Activated gamma-delta T cell treated with Interleukin-2 at 50 U/mL for 16 hours (primary cell): ENCODE measurements around the gene C19orf85.

Source experiments
- DNase-seq: peaks from one replicate; pipeline ENCODE4 v3.0.0-alpha.2; 2020

C19orf85 gene

GRCh38 chr19:55488986-55489710, 24.6 kb upstream of the C19orf85 start:
- no peak for DNase-seq

DNA sequence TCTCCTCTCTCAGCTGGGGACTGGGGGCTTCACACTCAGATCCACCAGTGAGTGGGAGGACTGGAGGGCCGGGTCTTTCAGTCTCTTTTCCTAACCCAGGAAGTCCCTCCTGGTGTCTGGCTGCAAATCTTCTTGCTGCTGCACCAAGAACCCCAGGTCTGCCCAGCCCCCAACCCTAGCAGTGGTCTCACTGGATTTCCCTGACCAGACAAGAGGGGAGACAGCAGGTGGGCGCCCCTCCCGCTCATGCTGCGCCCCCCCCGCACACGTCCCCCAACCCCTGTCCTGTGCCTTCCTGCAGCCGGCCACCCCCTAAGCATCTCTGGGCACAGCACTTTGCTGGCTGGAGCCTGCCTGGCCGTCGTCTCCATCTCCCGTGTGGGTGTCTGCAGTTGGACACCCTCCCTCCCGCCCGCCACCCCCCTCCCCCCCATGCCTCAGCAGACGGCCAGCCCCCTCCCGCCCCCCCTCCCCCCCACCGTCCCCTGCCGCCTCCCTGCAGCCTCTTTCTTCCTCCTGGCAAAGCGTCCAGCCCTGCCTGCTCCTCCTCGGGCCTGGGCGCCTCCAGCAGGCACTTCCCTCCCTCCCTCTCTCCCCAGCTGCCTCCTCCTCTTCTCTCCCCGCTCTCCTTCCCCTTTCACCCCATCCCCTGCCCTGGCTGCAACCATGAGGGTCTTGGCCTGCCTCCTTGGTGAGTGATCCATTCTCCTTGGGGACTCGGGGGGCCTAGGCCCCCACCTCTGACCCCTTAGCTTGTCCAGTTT, 23.6 kb upstream of the C19orf85 start, which contains the start of gene SSC5D:
SSC5D (plus strand) TSS at position 513 of the 764 bp plus-strand sequence; CDS start at position 667, 154 bp downstream.
- no peak for DNase-seq

GRCh38 chr19:55486971-55487923, 22.7 kb upstream of the C19orf85 start:
- DNase-seq, result no peak

DNA sequence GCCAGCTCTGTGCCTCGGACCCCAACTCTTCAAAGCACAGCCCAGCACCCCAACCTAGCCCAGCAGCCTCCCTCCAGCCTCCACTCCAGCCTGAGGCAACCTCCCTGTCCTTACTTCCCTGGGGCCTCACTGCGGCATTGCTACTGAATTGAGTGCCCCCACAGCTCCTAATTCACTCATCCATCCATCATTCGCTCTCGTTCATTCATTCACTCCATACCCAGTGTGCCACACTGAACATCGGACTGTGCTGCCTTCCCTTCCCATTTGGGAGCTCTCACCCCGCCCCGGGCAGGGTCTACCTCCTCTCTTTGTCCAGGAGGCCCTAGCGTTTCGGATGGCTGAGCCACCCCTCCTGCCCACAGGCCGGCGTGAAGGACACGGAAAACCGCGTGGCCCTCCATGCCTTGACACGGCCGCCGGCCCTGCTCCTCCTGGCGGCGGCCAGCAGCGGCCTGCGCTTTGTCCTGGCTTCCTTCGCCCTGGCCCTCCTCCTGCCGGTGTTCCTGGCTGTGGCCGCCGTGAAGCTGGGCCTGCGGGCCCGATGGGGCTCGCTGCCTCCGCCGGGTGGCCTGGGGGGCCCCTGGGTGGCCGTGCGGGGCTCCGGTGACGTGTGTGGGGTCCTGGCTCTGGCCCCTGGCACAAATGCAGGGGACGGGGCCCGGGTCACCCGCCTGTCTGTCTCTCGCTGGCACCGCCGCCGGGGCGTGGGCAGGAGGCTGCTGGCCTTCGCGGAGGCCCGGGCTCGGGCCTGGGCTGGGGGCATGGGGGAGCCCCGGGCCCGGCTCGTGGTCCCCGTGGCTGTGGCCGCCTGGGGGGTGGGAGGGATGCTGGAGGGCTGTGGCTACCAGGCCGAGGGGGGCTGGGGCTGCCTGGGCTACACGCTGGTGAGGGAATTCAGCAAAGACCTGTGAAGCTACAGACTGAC, 21.8 kb upstream of the C19orf85 start:
- DNase-seq, result no peak

DNA sequence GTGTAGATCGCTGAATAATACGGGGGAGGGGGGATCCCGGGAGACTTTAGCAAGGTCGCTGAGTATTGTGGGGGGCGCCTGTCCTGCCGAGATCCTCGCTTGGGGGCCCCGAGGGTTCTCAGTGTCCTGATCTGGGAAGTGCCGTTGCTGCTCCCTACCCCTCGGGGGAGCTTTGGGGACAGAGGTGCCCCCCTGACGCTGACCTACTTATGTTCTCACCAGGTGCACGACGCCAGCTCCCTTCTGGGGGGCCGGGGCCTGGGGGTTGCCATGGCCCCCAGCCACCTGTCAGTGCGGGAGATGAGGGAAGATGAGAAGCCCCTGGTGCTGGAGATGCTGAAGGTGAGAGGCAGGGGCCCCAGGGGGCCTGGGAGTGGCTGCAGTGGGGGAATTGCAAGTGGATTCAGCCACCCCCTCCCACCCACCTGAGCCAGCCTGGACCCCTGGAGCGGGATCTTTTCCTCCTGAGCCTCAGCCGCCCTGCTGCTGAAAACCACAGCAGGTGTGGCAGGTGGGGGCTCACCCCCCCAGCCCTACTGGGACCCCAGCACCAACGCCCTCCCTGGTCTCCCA, 21.0 kb upstream of the C19orf85 start:
- DNase-seq, result no peak

- peak; percentile 50 for DNase-seq
These were observed 20.3 kb upstream of the C19orf85 start, which contains the start of gene NAT14 for GRCh38 chr19:55484593-55485438. TSS of gene NAT14 (plus strand) at chr19:55485188. CDS start at chr19:55485709, 521 bp downstream.

GRCh38 chr19:55483706-55484592, 19.4 kb upstream of the C19orf85 start:
- DNase-seq, result no peak

GRCh38 chr19:55482967-55483705, 18.6 kb upstream of the C19orf85 start:
- no peak for DNase-seq

DNA sequence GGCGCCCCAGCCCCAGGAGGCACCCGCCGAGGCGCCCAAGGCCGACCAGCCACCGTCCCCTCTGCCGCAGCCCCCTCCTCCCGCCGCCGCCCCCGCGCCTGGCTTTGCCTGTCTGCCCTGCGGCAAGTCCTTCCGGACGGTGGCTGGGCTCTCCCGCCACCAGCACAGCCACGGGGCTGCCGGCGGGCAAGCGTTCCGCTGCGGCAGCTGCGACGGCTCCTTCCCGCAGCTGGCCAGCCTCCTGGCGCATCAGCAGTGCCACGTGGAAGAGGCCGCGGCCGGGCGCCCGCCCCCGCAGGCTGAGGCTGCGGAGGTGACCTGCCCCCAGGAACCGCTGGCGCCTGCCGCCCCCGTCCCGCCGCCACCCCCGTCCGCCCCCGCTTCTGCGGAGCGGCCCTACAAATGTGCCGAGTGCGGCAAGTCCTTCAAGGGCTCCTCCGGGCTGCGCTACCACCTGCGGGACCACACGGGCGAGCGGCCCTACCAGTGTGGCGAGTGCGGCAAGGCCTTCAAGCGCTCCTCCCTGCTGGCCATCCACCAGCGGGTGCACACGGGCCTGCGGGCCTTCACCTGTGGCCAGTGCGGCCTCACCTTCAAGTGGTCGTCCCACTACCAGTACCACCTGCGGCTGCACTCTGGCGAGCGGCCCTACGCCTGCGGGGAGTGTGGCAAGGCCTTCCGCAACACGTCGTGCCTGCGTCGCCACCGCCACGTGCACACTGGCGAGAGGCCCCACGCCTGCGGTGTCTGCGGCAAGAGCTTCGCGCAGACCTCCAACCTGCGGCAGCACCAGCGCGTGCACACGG, 17.8 kb upstream of the C19orf85 start:
- no peak for DNase-seq

GRCh38 chr19:55481794-55482155, 17.2 kb upstream of the C19orf85 start:
- DNase-seq, result no peak

DNA sequence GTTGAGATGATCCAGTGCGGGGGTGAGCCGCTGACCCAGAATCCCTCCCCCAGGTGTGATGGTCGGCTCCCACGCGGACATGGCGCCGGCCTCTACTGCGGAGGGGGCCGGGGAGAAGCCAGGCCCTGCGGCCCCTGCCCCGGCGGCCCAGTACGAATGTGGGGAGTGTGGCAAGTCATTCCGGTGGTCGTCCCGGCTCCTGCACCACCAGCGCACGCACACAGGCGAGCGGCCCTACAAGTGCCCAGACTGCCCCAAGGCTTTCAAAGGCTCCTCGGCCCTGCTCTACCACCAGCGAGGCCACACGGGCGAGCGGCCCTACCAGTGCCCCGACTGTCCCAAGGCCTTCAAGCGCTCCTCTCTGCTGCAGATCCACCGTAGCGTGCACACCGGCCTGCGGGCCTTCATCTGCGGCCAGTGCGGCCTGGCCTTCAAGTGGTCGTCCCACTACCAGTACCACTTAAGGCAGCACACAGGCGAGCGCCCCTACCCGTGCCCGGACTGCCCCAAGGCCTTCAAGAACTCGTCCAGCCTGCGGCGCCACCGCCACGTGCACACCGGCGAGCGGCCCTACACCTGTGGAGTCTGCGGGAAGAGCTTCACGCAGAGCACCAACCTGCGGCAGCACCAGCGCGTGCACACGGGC, 16.7 kb upstream of the C19orf85 start:
- DNase-seq, result no peak

GRCh38 chr19:55479451-55480230, 15.1 kb upstream of the C19orf85 start:
- no peak for DNase-seq

- no peak for DNase-seq
These were observed 14.5 kb upstream of the C19orf85 start for GRCh38 chr19:55479045-55479444.

- no peak for DNase-seq
These were observed 13.8 kb upstream of the C19orf85 start for GRCh38 chr19:55478364-55478763.

DNA sequence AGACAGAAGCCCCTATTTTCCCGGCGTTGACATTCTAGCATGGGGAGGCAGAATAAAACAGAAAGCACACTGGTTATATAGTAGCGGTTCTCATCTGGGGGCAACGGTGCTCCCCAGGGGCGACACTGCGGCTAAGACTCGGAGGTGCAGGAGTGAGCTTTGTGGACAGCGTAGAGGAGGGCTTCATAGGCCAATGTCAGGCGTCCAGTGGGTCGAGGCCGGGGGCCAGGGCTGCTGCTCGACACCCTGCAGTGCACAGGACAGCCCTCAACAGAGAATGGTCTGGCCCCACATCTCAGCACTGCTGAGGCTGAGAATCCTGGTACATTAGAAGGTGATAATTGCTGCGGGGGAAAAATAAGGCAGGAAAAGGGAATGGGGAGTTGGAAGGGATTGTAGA, 13.4 kb upstream of the C19orf85 start:
- DNase-seq, result no peak

DNA sequence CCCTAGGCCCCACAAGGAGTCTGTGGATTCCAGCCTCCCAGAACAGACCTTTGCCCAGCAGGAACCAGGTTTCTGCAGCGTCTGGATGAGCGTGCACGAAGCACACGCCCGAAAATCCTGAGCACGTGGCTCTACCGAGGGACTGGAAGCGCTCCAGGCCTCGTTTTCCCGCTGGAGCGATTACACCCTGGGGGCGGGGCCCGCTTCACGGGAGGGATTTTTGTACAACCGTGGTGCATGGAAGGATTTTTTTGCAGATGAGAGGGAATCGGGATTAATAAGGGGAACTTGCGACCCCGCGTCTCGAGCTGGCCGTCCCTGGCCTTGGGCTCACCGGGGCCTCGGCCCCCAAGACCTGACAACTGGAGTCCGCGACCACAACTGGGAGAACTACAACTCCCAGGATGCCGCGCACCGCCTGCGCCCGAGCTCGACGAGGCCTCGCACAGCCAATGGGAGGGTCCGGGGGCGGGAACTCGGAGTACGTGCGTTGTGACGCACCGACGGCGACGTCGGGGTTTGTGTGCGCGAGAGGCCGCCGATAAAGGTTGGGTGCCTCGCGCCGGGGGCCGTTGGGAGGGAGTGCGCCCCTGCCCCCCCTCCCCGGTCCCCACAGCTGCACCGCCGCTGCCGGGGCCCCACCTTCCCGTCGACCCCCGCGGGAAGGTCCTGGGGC, 11.7 kb upstream of the C19orf85 start, which contains the start of gene ZNF628:
ZNF628 (plus strand) TSS at position 518 of the 676 bp plus-strand sequence. CDS start 3,294 bp downstream, outside the sequence.
- peak; percentile 98 for DNase-seq
